Measurements from ENCODE around the gene ACTR2.

Gene ACTR2

DNA sequence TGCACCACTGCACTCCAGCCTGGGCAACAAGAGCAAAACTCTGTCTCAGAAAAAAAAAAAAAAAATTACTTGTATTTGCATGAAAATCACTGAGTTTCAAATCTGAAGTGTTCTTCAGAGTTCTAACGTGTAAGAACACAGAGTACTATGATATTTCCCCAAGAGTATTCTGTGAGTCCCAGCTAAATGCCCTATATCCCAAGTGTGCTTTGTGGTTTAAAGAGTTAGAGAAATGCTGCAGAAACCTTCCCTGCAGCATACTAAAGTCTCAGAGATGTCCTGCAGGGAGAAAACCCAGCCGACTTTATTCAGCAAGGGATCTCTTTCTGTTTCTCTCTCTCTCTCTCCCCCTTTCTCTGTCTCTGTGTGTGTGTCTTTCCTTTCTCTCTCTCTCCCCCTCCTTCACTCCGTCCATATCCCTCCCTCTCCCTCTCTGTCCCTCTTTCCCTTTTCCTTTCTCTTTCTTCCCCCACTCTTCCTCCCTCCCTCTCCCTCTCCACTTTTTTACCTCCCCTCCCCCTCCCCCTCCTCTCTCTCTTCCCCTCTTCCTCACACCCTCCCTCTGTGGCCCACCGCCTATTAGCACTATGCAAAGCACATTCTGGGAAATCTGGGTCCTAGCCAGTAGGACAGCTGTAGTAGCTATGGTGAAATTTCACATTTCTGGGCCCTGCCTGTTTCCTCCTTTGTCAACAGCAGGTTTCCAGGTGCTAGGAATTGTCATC, 54.2 kb downstream of the ACTR2 start:
- TF ChIP-seq, protein P1, sequence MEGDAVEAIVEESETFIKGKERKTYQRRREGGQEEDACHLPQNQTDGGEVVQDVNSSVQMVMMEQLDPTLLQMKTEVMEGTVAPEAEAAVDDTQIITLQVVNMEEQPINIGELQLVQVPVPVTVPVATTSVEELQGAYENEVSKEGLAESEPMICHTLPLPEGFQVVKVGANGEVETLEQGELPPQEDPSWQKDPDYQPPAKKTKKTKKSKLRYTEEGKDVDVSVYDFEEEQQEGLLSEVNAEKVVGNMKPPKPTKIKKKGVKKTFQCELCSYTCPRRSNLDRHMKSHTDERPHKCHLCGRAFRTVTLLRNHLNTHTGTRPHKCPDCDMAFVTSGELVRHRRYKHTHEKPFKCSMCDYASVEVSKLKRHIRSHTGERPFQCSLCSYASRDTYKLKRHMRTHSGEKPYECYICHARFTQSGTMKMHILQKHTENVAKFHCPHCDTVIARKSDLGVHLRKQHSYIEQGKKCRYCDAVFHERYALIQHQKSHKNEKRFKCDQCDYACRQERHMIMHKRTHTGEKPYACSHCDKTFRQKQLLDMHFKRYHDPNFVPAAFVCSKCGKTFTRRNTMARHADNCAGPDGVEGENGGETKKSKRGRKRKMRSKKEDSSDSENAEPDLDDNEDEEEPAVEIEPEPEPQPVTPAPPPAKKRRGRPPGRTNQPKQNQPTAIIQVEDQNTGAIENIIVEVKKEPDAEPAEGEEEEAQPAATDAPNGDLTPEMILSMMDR (conservative IDR thresholded peaks at IDR 0.05; ENCODE audit: low read depth, low read length): no peak
- DNase-seq (ENCODE audit: low read depth): no peak

DNA sequence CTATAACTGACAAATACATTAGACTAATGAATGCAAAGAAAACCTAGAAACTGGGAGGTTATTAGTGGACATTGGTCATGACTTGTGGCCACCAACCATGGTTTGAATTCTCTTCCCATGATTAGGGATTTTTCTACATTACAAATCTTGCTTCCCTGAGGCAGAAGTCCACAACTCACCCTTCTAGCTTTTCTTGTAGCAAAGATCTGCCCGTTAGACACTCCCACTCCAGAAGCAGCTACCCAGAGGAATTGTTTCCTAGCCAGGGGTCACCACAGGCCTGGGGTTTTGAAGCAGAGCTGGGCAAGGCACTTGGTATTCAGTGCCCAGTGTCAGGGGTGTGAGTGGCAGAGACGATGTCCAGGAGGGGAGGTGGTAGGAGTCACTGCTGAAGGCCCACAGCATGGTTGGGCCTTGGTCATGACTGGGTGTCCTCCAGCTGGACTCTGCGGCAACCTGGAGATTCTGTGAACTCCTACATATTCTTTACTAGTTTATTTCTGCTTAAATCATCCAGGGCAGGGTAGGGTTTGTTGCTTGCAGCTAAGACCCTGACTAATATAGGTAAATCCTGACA, 54.9 kb downstream of the ACTR2 start:
- no peak overlapping the region for H3K4me3 ChIP-seq (ENCODE audit: low read length)
- TF ChIP-seq, protein P1 (conservative IDR thresholded peaks at IDR 0.05; ENCODE audit: low read depth, low read length): no peak
- no peak for DNase-seq (ENCODE audit: low read depth)

More for the DNA sequence above, 54.2 kb downstream of the ACTR2 start:
- H3K4me3 ChIP-seq (ENCODE audit: low read length): no peak overlapping the region

DNA sequence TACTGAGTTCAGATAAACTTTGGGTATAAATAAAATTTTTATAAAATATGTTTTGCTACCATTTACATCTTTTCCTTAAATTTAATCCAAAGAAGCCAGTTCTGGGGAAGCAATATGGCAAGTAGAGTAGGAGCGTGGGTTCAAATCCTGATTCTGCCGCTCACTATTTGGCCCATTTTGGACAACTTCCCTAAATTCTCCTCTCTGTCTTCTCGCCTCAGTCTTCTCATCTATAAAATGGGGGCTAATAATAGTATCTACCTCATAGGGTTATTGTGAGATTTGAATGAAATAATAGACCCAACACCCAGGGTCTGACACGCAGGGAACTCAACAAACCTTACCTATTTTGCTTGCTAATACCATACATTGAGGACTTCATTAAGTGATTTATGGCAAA, 59.7 kb downstream of the ACTR2 start:
- no peak overlapping the region for H3K4me3 ChIP-seq (ENCODE audit: low read length)
- DNase-seq (ENCODE audit: low read depth): no peak
- TF ChIP-seq, protein P1 (conservative IDR thresholded peaks at IDR 0.05; ENCODE audit: low read depth, low read length): no peak

DNA sequence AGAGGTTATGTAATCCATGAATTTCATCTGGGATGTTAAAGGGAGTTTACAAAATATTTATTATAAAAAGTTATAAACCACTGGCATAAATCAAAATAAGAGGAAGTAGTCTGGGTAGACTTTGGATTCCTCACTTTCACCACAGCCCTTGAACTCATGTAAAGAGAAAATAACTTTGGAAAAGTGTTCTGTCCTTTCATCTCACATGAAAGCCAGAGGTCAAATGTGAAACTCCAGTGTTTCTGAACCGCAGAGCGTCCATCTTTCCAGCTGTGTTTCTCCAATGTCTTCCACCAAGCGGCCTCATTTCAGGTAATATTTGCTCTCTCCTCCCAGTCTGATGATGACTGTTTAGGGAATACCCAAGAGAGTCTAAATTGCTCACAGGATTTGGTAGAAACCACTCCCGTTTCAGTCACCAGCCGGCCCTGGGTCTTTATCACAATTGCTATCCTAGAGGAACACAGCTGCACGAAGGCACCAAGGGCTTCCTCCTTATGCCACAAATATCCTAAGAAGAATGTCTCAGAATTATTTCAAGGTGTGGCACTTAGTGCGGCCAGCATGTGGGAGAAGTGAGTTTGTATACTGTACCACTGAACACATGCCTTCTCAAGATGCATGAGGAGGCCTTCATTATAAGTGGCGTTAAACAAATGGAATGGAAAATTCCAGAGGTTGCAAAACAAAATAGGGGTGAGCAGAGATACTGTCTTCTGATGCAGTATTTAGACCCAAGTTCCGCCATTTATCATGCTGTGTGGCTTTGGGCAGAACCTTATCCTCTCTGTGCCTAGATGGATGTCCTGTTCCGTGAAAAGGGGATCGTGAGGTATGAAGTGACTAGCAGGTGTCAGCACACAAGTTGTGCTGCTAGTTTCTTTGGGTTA, 63.8 kb downstream of the ACTR2 start:
- no peak for DNase-seq (ENCODE audit: low read depth)
- H3K4me3 ChIP-seq (ENCODE audit: low read length): no peak overlapping the region
- TF ChIP-seq, protein P1 (conservative IDR thresholded peaks at IDR 0.05; ENCODE audit: low read depth, low read length): no peak

DNA sequence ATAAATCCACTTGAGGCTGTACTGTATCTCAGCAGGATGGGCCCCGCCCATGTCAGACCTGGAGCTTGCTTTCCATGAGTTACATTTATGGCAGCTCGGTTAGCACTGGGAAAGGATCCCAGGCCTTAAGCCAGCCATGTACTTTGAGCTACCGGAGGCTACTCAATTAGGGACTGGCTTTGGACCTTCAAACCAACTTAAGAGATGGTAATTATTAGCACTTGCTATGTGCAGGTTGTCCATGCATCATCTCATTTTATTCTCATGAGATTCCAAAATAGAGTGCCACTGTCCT, 64.4 kb downstream of the ACTR2 start:
- no peak overlapping the region for H3K4me3 ChIP-seq (ENCODE audit: low read length)
- TF ChIP-seq, protein P1 (conservative IDR thresholded peaks at IDR 0.05; ENCODE audit: low read depth, low read length): no peak
- DNase-seq (ENCODE audit: low read depth): no peak

DNA sequence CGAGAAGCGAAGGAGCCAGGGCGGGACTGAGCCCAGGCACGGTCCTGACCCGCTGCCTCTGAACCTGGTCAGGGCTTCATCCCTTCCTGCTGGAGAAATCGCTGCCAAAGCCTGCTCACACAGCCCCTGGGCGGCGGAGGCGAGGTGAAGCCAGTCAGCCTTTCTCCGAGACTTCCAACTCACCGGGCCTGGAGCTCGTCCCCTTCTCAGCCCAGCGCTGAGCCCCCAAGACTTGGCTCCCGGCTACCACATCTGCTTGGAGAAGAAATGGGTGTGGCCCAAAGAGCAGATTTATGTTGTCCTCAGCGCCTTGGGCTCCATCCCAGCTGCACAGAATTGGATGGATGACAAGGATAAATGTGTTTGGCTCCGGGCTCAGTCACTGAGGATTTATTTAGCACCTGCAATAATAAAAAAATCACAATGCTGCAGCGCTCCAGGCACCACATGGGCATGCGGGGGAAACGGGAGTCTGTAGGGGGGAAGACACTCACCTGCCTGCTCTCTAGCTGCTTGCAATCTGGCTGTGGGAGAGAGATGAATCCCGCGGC, 64.9 kb downstream of the ACTR2 start:
- no peak for DNase-seq (ENCODE audit: low read depth)
- no peak overlapping the region for H3K4me3 ChIP-seq (ENCODE audit: low read length)
- TF ChIP-seq, protein P1 (conservative IDR thresholded peaks at IDR 0.05; ENCODE audit: low read depth, low read length): no peak

All from retinal pigment epithelial cell (primary cell).